Thyroid gland (tissue), 4 donors: ENCODE data around the gene HAUS3. TPM values are rescaled to one million over a fixed set of nuclear protein-coding genes. Genes with fewer than 3 reads are reported as not detected.

Experiments
- DNase-seq, 2 donors: peaks; one replicate each; pipeline ENCODE4 v3.0.0-alpha.2; 2019
- H3K27ac ChIP-seq, 3 donors: fragments of 200-600 bp; sonication (generic); 1 replicate in 2 of 3; 2 replicates in 1 of 3; pipeline ENCODE4 v1.5.1; 2016 to 2019; ENCODE audit warnings: mild to moderate bottlenecking in 1 of 3, moderate library complexity in 1 of 3
- H3K27me3 ChIP-seq: fragments of 200-600 bp; sonication (generic); one replicate; pipeline ENCODE4 v1.5.1; 2019
- H3K36me3 ChIP-seq, 2 donors: fragments of 200-600 bp; sonication (generic); one replicate each; pipeline ENCODE4 v1.5.1; 2016 to 2019
- H3K4me1 ChIP-seq, 2 donors: fragments of 200-600 bp; sonication (generic); one replicate each; pipeline ENCODE4 v1.5.1; 2017 to 2019
- H3K4me3 ChIP-seq, 3 donors: fragments of 200-600 bp; sonication (generic); replicated peaks in 1 of 3; 1 replicate in 2 of 3; 2 replicates in 1 of 3; pipeline ENCODE4 v1.5.1; 2016; ENCODE audit warnings: mild to moderate bottlenecking in 1 of 3
- H3K9me3 ChIP-seq: fragments of 200-600 bp; sonication (generic); one replicate; pipeline ENCODE4 v1.5.1; 2017
- CTCF ChIP-seq, 6 experiments: fragments of 200-600 bp in 3 of 6; fragments of 450-650 bp in 3 of 6; sonication (generic) in 3 of 6; IDR thresholded peaks; one replicate each; pipeline ENCODE4 v1.5.1; 2016 to 2019; ENCODE audit warnings: antibody characterized with exemption in 6 of 6, mild to moderate bottlenecking in 2 of 6, inconsistent platforms in 1 of 6, moderate library complexity in 1 of 6
- POLR2A ChIP-seq, 2 donors: fragments of 450-650 bp; IDR thresholded peaks; one replicate each; pipeline ENCODE4 v1.6.1; 2017; ENCODE audit warnings: antibody characterized with exemption in 2 of 2, mild to moderate bottlenecking in 2 of 2, moderate library complexity in 1 of 2
- WGBS, 2 donors: methylation state at CpG; one replicate each; pipeline ENCODE4 v1.1.5; 2017; 5-methylcytosine and 5-hydroxymethylcytosine counted together
- intact Hi-C: fragments of 100-400 bp; cut with DNase I; formaldehyde crosslinking; loops from one replicate; pipeline ENCODE4 v1.15.1; 2023
- total RNA-seq, 4 donors: library from RNA; depleted of rRNA; stranded (reverse); fragments of >200 nt; gene quantifications; one replicate each; pipeline ENCODE4 v1.2.3, GENCODE V29; 2016

Gene HAUS3
- total RNA-seq, 4 donors from 2014 or later = 13.0 to 30.0 (median 17.0) TPM

- no peaks in the 10 kb centered on the region for H3K27me3 ChIP-seq
- TF ChIP-seq CTCF (IDR thresholded peaks at IDR 0.05) (no peak), POLR2A (IDR thresholded peaks at IDR 0.05) (no peak)
- H3K4me3 ChIP-seq = no peak overlapping the region
- DNase-seq = peak; percentile 1
- H3K4me1 ChIP-seq = peaks cover 21 to 25% of the 10 kb centered on the region in 2 donors
- H3K9me3 ChIP-seq = no peaks in the 10 kb centered on the region
- peaks cover 45 to 59% of the 10 kb centered on the region in 2 donors for H3K36me3 ChIP-seq
- H3K27ac ChIP-seq = no peak overlapping the region
- whole genome bisulfite sequencing, 2 donors = 94 to 96% methylated on average over 10 to 14 of the region's 16 CpGs
- intact Hi-C loops = no loop called here
Measured at GRCh38 chr4:2251795-2252529, 10.0 kb upstream of the HAUS3 start.

GRCh38 chr4:2251073-2251794, 9.3 kb upstream of the HAUS3 start:
- intact Hi-C loops = no loop called here
- Histone ChIP-seq H3K27ac (no peak overlapping the region), H3K4me1 (peaks cover 14 to 18% of the 10 kb centered on the region in 2 donors), H3K9me3 (no peaks in the 10 kb centered on the region), H3K27me3 (no peaks in the 10 kb centered on the region), H3K36me3 (peaks cover 45 to 59% of the 10 kb centered on the region in 2 donors), H3K4me3 (no peak overlapping the region)
- no peak for TF ChIP-seq CTCF (IDR thresholded peaks at IDR 0.05)
- no peak for TF ChIP-seq POLR2A (IDR thresholded peaks at IDR 0.05)
- WGBS, 2 donors = 90 to 93% methylated on average over 23 of the region's 25 CpGs
- peak; percentile 1 for DNase-seq

- intact Hi-C loops = no loop called here
- Histone ChIP-seq H3K27ac (no peak overlapping the region), H3K4me1 (peaks cover 7 to 10% of the 10 kb centered on the region in 2 donors), H3K36me3 (peaks cover 45 to 59% of the 10 kb centered on the region in 2 donors), H3K27me3 (no peaks in the 10 kb centered on the region), H3K9me3 (no peaks in the 10 kb centered on the region), H3K4me3 (no peak overlapping the region)
- peak in 1 of 2 donors; percentile 1 for DNase-seq
- TF ChIP-seq CTCF (IDR thresholded peaks at IDR 0.05) = no peak
- no peak for TF ChIP-seq POLR2A (IDR thresholded peaks at IDR 0.05)
- WGBS, 2 donors = 90 to 97% methylated on average over 26 to 30 of the region's 30 CpGs
Measured at GRCh38 chr4:2250357-2251072, 8.6 kb upstream of the HAUS3 start.

- Histone ChIP-seq H3K27me3 (no peaks in the 10 kb centered on the region), H3K4me3 (no peak overlapping the region), H3K4me1 (peaks cover 0 to 6% of the 10 kb centered on the region in 2 donors), H3K36me3 (peaks cover 45 to 57% of the 10 kb centered on the region in 2 donors), H3K27ac (no peak overlapping the region), H3K9me3 (no peaks in the 10 kb centered on the region)
- 91 to 92% methylated on average over 22 to 24 of the region's 26 CpGs for WGBS, 2 donors
- DNase-seq = no peak
- TF ChIP-seq POLR2A (IDR thresholded peaks at IDR 0.05) (no peak), CTCF (IDR thresholded peaks at IDR 0.05) (no peak)
- intact Hi-C loops = no loop called here
Measured at GRCh38 chr4:2249526-2250356, 7.8 kb upstream of the HAUS3 start.
